ENCODE measurements around the gene OSBPL3.

OSBPL3 gene

GRCh38 chr7:24840563-24840962 lies 139.4 kb downstream of the OSBPL3 start:
- Histone ChIP-seq H3K4me1 (ENCODE audit: insufficient read depth, low read length) (peaks cover 8% of the 10 kb centered on the region; the same call in 1 of the 2 replicates), H3K4me3 (ENCODE audit: low read length) (no peak overlapping the region), H3K27ac (ENCODE audit: low read depth, low read length) (no peak overlapping the region), H3K27me3 (ENCODE audit: insufficient read depth, low read length) (no peaks in the 10 kb centered on the region), H3K36me3 (ENCODE audit: insufficient read depth, low read length) (peaks cover 5% of the 10 kb centered on the region; the same call in 1 of the 2 replicates), H3K9me3 (ENCODE audit: insufficient read depth, low read depth, low read length) (no peaks in the 10 kb centered on the region), H3K9ac (ENCODE audit: low read depth, low read length) (no peak overlapping the region)

- Histone ChIP-seq H3K27me3 (ENCODE audit: insufficient read depth, low read length) (no peaks in the 10 kb centered on the region), H3K9ac (ENCODE audit: low read depth, low read length) (no peak overlapping the region), H3K9me3 (ENCODE audit: insufficient read depth, low read depth, low read length) (no peaks in the 10 kb centered on the region), H3K36me3 (ENCODE audit: insufficient read depth, low read length) (peaks cover 5% of the 10 kb centered on the region; the same call in 1 of the 2 replicates), H3K4me1 (ENCODE audit: insufficient read depth, low read length) (no peaks in the 10 kb centered on the region), H3K4me3 (ENCODE audit: low read length) (no peak overlapping the region), H3K27ac (ENCODE audit: low read depth, low read length) (no peak overlapping the region)
- 95% methylated on average over 2 of the region's 2 CpGs for WGBS
Observed at GRCh38 chr7:24836084-24836483, 143.9 kb downstream of the OSBPL3 start.

DNA sequence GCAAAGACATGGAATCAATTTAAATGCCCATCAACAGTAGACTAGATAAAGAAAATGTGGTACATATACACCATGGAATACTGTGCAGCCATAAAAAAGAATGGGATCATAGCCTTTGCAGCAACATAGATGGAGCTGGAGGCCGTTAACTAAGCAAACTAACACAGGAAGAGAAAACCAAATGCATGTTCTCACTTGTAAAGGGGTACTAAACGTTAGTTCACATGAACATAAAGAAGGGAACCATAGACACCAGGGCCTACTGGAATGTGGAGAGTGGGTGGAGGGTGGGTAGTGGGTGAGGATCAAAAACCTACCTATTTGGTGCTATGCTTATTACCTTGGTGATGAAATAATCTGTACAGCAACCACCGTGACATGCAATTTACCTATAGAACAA lies 144.3 kb downstream of the OSBPL3 start:
- Histone ChIP-seq H3K27me3 (ENCODE audit: insufficient read depth, low read length) (no peaks in the 10 kb centered on the region), H3K9ac (ENCODE audit: low read depth, low read length) (no peak overlapping the region), H3K36me3 (ENCODE audit: insufficient read depth, low read length) (peaks cover 5% of the 10 kb centered on the region; the same call in 1 of the 2 replicates), H3K27ac (ENCODE audit: low read depth, low read length) (no peak overlapping the region), H3K9me3 (ENCODE audit: insufficient read depth, low read depth, low read length) (no peaks in the 10 kb centered on the region), H3K4me1 (ENCODE audit: insufficient read depth, low read length) (no peaks in the 10 kb centered on the region), H3K4me3 (ENCODE audit: low read length) (no peak overlapping the region)
- 86% methylated on average over 2 of the region's 3 CpGs for WGBS

- Histone ChIP-seq H3K27ac (ENCODE audit: low read depth, low read length) (no peak overlapping the region), H3K36me3 (ENCODE audit: insufficient read depth, low read length) (peaks cover 12% of the 10 kb centered on the region), H3K4me3 (ENCODE audit: low read length) (no peak overlapping the region), H3K9ac (ENCODE audit: low read depth, low read length) (no peak overlapping the region), H3K9me3 (ENCODE audit: insufficient read depth, low read depth, low read length) (no peaks in the 10 kb centered on the region), H3K27me3 (ENCODE audit: insufficient read depth, low read length) (no peaks in the 10 kb centered on the region), H3K4me1 (ENCODE audit: insufficient read depth, low read length) (no peaks in the 10 kb centered on the region)
- WGBS = 96% methylated on average over 25 of the region's 25 CpGs
Observed at GRCh38 chr7:24834128-24834798, 145.7 kb downstream of the OSBPL3 start.

DNA sequence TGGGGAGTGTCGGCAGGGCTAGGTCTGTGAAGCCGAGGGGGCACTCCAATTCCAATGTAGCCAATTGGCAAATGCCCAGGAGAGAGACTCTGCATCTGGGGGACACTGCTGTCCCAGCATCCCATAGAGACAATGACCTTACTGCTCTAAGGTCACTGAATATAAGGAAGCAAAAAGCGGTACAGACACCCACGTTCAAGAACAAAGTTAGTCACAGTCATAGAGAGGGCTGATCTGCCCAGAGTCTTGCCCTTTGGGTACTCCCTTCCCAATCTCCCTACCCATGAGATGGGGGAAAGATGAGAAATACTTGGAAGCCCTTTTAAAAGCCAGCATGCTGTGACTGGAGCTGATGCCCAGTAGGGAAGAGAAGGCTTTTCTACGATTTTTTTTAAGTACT lies 146.4 kb downstream of the OSBPL3 start:
- H3K4me1 ChIP-seq (ENCODE audit: insufficient read depth, low read length) = no peaks in the 10 kb centered on the region

DNA sequence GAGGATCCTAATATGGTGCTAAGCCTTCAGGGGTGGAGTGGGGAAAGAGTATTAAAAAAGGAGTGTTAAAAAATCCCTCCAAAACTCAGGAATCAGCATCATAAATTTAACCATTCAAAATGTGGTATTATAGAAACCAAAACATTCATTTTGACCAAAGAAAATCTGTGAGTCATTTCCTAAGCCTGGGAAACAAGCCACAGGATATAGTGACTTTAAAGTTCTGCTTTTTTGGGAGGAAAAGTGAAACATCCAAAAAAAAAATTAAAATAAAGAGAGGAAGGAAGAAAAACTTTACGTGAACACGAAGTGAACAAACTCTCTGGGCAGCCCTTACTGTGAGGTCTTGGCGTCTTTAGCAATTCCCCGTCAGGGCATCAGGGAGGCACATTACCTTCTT lies 148.7 kb downstream of the OSBPL3 start:
- Histone ChIP-seq H3K27ac (ENCODE audit: low read depth, low read length) (no peak overlapping the region), H3K36me3 (ENCODE audit: insufficient read depth, low read length) (peaks cover 8% of the 10 kb centered on the region), H3K9ac (ENCODE audit: low read depth, low read length) (no peak overlapping the region), H3K27me3 (ENCODE audit: insufficient read depth, low read length) (no peaks in the 10 kb centered on the region), H3K9me3 (ENCODE audit: insufficient read depth, low read depth, low read length) (no peaks in the 10 kb centered on the region), H3K4me1 (ENCODE audit: insufficient read depth, low read length) (peaks cover 6% of the 10 kb centered on the region; the same call in 1 of the 2 replicates), H3K4me3 (ENCODE audit: low read length) (no peak overlapping the region)
- WGBS = over 99% methylated on average over 4 of the region's 4 CpGs

More for the DNA sequence above, 146.4 kb downstream of the OSBPL3 start:
- WGBS = 95% methylated on average over 4 of the region's 5 CpGs
- H3K9me3 ChIP-seq (ENCODE audit: insufficient read depth, low read depth, low read length) = no peaks in the 10 kb centered on the region
- no peak overlapping the region for H3K27ac ChIP-seq (ENCODE audit: low read depth, low read length)
- H3K4me3 ChIP-seq (ENCODE audit: low read length) = no peak overlapping the region
- H3K9ac ChIP-seq (ENCODE audit: low read depth, low read length) = no peak overlapping the region
- H3K36me3 ChIP-seq (ENCODE audit: insufficient read depth, low read length) = peaks cover 10% of the 10 kb centered on the region
- no peaks in the 10 kb centered on the region for H3K27me3 ChIP-seq (ENCODE audit: insufficient read depth, low read length)

GRCh38 chr7:24830440-24831050 lies 149.4 kb downstream of the OSBPL3 start:
- Histone ChIP-seq H3K4me1 (ENCODE audit: insufficient read depth, low read length) (peaks cover 11% of the 10 kb centered on the region; the same call in 1 of the 2 replicates), H3K27ac (ENCODE audit: low read depth, low read length) (no peak overlapping the region), H3K9ac (ENCODE audit: low read depth, low read length) (no peak overlapping the region), H3K4me3 (ENCODE audit: low read length) (no peak overlapping the region), H3K27me3 (ENCODE audit: insufficient read depth, low read length) (no peaks in the 10 kb centered on the region), H3K36me3 (ENCODE audit: insufficient read depth, low read length) (peaks cover 8% of the 10 kb centered on the region), H3K9me3 (ENCODE audit: insufficient read depth, low read depth, low read length) (no peaks in the 10 kb centered on the region)
- WGBS = 97% methylated on average over 9 of the region's 9 CpGs

DNA sequence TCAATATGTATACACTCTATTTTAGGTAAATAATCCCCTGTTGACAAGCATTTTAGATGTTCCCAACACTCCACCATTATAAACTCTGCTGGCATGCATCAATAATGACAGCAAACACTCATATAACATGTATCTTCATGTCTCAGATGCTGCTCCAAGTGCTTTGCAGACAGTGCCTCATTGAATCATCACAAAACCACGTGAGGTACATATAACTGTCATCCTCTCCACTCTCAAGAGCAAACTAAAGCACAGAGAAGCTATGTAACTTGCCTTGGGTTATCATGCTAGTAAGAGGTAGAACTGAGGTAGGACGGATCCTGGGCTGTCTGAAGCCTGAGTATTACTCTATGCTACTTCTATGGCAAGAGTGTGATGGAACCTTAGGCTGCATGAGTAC lies 150.2 kb downstream of the OSBPL3 start:
- H3K27ac ChIP-seq (ENCODE audit: low read depth, low read length) = no peak overlapping the region
- no peak overlapping the region for H3K9ac ChIP-seq (ENCODE audit: low read depth, low read length)
- no peaks in the 10 kb centered on the region for H3K27me3 ChIP-seq (ENCODE audit: insufficient read depth, low read length)
- H3K4me1 ChIP-seq (ENCODE audit: insufficient read depth, low read length) = peaks cover 11% of the 10 kb centered on the region; the same call in 1 of the 2 replicates
- peaks cover 8% of the 10 kb centered on the region for H3K36me3 ChIP-seq (ENCODE audit: insufficient read depth, low read length)
- 86% methylated on average over 2 of the region's 2 CpGs for WGBS
- no peak overlapping the region for H3K4me3 ChIP-seq (ENCODE audit: low read length)
- no peaks in the 10 kb centered on the region for H3K9me3 ChIP-seq (ENCODE audit: insufficient read depth, low read depth, low read length)

DNA sequence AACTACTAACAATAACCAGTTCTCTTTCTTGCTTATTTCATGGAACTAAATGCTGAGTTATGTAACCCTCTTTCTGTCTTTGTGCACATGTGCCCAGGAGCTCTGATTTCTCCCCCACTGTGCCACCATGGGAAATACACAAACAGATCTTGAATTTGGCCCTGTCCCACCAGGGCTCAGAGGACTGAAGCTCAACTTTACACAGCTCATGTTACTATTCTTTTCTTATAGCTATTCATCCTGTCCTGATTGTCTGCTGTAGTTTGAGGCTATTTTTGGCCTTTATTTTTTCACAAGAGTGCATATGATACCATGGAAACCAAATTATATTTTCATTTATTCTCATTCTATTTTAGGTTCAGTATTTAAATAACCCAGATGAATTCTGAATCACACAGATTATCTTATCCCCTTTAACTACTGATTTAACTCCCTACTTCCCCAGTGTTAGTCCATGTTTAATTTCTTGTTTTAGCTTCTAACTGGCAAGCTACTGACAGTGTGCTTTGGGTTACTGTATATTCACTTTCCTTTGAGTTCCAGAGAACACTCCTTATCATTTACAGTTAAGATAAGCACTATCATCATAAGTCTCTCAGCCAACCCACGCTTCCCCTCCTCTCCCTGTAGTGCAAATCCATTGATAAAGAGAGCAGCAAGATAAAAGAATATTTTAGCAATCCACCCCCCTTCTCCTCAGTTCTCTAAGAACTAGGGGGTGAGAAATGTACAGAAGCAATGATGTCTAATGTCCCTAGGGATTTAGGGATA lies 150.9 kb downstream of the OSBPL3 start:
- peaks cover 11% of the 10 kb centered on the region; the same call in 1 of the 2 replicates for H3K4me1 ChIP-seq (ENCODE audit: insufficient read depth, low read length)
- H3K27me3 ChIP-seq (ENCODE audit: insufficient read depth, low read length) = no peaks in the 10 kb centered on the region
- H3K9me3 ChIP-seq (ENCODE audit: insufficient read depth, low read depth, low read length) = no peaks in the 10 kb centered on the region
- peaks cover 8% of the 10 kb centered on the region for H3K36me3 ChIP-seq (ENCODE audit: insufficient read depth, low read length)
- no peak overlapping the region for H3K9ac ChIP-seq (ENCODE audit: low read depth, low read length)
- H3K4me3 ChIP-seq (ENCODE audit: low read length) = no peak overlapping the region
- no peak overlapping the region for H3K27ac ChIP-seq (ENCODE audit: low read depth, low read length)
- WGBS = 93% methylated on average over 1 of the region's 1 CpG

GRCh38 chr7:24827589-24827988 lies 152.4 kb downstream of the OSBPL3 start:
- peaks cover 13% of the 10 kb centered on the region for H3K36me3 ChIP-seq (ENCODE audit: insufficient read depth, low read length)

DNA sequence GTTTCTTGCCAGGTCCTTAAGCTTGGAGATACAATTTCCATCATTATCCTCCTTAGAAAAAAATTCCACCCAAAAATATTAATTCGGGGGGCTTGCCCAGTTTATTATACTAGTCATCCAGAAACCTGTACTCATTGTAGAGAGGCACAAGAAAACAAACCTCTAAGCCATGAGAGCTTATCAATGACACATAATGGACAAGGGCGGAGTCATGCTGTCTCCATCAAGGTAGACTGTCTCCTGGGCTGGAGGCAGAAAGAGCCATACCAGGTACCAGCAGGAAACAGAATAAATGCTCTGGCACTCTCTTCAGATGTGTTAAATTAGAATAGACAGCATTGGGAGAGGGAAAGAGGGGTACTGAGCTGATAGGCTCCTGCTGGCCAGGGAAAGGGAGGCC lies 153.0 kb downstream of the OSBPL3 start:
- Histone ChIP-seq H3K9ac (ENCODE audit: low read depth, low read length) (no peak overlapping the region), H3K27ac (ENCODE audit: low read depth, low read length) (no peak overlapping the region), H3K4me3 (ENCODE audit: low read length) (no peak overlapping the region), H3K27me3 (ENCODE audit: insufficient read depth, low read length) (no peaks in the 10 kb centered on the region), H3K36me3 (ENCODE audit: insufficient read depth, low read length) (peaks cover 13% of the 10 kb centered on the region), H3K9me3 (ENCODE audit: insufficient read depth, low read depth, low read length) (no peaks in the 10 kb centered on the region), H3K4me1 (ENCODE audit: insufficient read depth, low read length) (peaks cover 11% of the 10 kb centered on the region; the same call in 1 of the 2 replicates)
- WGBS = 93% methylated on average over 2 of the region's 2 CpGs

More at GRCh38 chr7:24827589-24827988, 152.4 kb downstream of the OSBPL3 start:
- Histone ChIP-seq H3K9me3 (ENCODE audit: insufficient read depth, low read depth, low read length) (no peaks in the 10 kb centered on the region), H3K9ac (ENCODE audit: low read depth, low read length) (no peak overlapping the region), H3K4me1 (ENCODE audit: insufficient read depth, low read length) (peaks cover 11% of the 10 kb centered on the region; the same call in 1 of the 2 replicates), H3K27ac (ENCODE audit: low read depth, low read length) (no peak overlapping the region), H3K27me3 (ENCODE audit: insufficient read depth, low read length) (no peaks in the 10 kb centered on the region), H3K4me3 (ENCODE audit: low read length) (no peak overlapping the region)
- no CpG with 5 or more reads among the region's 1 CpG for WGBS

All from HUES64 (cell line).